K562 (cell line): ENCODE results near the gene PACS2. TPM values are rescaled to one million over a fixed set of nuclear protein-coding genes. Genes with fewer than 3 reads are reported as not detected.

Experiments used
- ATAC-seq: fragments of 200-7000 bp; cut with Tn5 transposase; 3 replicates; pipeline ENCODE4 v1.9.1; 2020; ENCODE audit warnings: moderate library complexity
- BruUV-seq: library from RNA; stranded (reverse); fragments of 400-500 nt; replicated peaks from 2 replicates; lab custom pipeline; 2021; lab: Mats Ljungman, UMichigan
- CTCF ChIA-PET: fragments of 300-600 bp; formaldehyde crosslinking; extraction: SDS; loops from one replicate; lab custom pipeline; 2021; ENCODE audit warnings: low intra/inter-chr PET ratio; lab: Yijun Ruan, JAX
- POLR2A ChIA-PET: fragments of 300-600, 350-650 bp; sonication (Branson Sonifier 250); formaldehyde crosslinking; extraction: SDS; loops from one replicate; lab custom pipeline; 2021; ENCODE audit warnings: antibody characterized with exemption, inconsistent platforms; lab: Yijun Ruan, JAX
- DNase-seq, 4 experiments: peaks; one replicate each; pipeline versions ENCODE4 v3.0.0 to v3.0.0-alpha.2; 2011 to 2018; ENCODE audit warnings: low spot score in 3 of 4, mixed read lengths in 3 of 4; ENCODE audit errors: extremely low read depth in 1 of 4
- FAIRE-seq: peaks from 2 replicates; lab custom pipeline; 2011; peaks lifted over from hg19 to GRCh38; lab: Jason Lieb, UNC
- H2AFZ ChIP-seq: 2 replicates; pipeline ENCODE4 v1.6.0; 2011; ENCODE audit warnings: low read depth, low read length, control low read depth, inconsistent platforms
- H3K27ac ChIP-seq: fragments of 200-600 bp; 3 replicates; pipeline ENCODE4 v1.8.0; 2011; ENCODE audit warnings: low read depth, mild to moderate bottlenecking, control low read depth, inconsistent platforms, low read length, moderate library complexity, mixed read lengths; ENCODE audit errors: extremely low read depth
- H3K27me3 ChIP-seq, 2 experiments: fragments of 300-600 bp in 1 of 2; 2 replicates in 1 of 2; 3 replicates in 1 of 2; pipeline versions ENCODE4 v1.6.0 to v1.8.0; 2011; ENCODE audit warnings: inconsistent platforms in 2 of 2, low read length in 2 of 2, mild to moderate bottlenecking in 1 of 2, mixed read lengths in 1 of 2, moderate library complexity in 1 of 2; ENCODE audit not compliant: control insufficient read depth in 2 of 2, insufficient read depth in 2 of 2
- H3K36me3 ChIP-seq: fragments of 300-600 bp; 3 replicates; pipeline ENCODE4 v1.8.0; 2011; ENCODE audit warnings: mild to moderate bottlenecking, low read length, inconsistent platforms; ENCODE audit not compliant: control insufficient read depth, insufficient read depth
- H3K4me1 ChIP-seq, 2 experiments: fragments of 200-600 bp in 1 of 2; replicated peaks in 1 of 2; 2 replicates in 1 of 2; 3 replicates in 1 of 2; pipeline versions ENCODE4 v1.5.1 to v1.8.0; 2011; ENCODE audit warnings: inconsistent platforms in 2 of 2, low read length in 2 of 2, mild to moderate bottlenecking in 1 of 2, mixed read lengths in 1 of 2, moderate library complexity in 1 of 2; ENCODE audit not compliant: control insufficient read depth in 2 of 2, insufficient read depth in 2 of 2
- H3K4me2 ChIP-seq: 2 replicates; pipeline ENCODE4 v1.6.1; 2011; ENCODE audit warnings: low read length, control low read depth, inconsistent platforms, mixed read lengths; ENCODE audit not compliant: insufficient read depth
- H3K4me3 ChIP-seq: fragments of 200-600 bp; sonication (generic), shearing (Covaris generic); 2 replicates; pipeline ENCODE4 v1.5.1; 2016; ENCODE audit warnings: control low read depth, inconsistent platforms
- H3K79me2 ChIP-seq: fragments of 200-600 bp; 3 replicates; pipeline ENCODE4 v1.8.0; 2011; ENCODE audit warnings: low read length, inconsistent platforms; ENCODE audit not compliant: control insufficient read depth, insufficient read depth
- H3K9ac ChIP-seq, 2 experiments: 2 replicates each; pipeline versions ENCODE4 v1.6.0 to v1.6.1; 2011; ENCODE audit warnings: low read depth in 2 of 2, low read length in 2 of 2, control low read depth in 1 of 2, inconsistent platforms in 1 of 2, mild to moderate bottlenecking in 1 of 2, mixed read lengths in 1 of 2; ENCODE audit not compliant: insufficient read depth in 1 of 2
- H3K9me1 ChIP-seq: one replicate; pipeline ENCODE4 v1.6.0; 2011; ENCODE audit warnings: inconsistent platforms, mild to moderate bottlenecking, low read length, moderate library complexity; ENCODE audit not compliant: control insufficient read depth, insufficient read depth
- H3K9me3 ChIP-seq: replicated peaks from 2 replicates; pipeline ENCODE4 v1.5.1; 2011; ENCODE audit warnings: low read depth, low read length, inconsistent platforms; ENCODE audit not compliant: control insufficient read depth, insufficient read depth
- H4K20me1 ChIP-seq: replicated peaks from 2 replicates; pipeline ENCODE4 v1.6.1; 2011; ENCODE audit warnings: low read length, inconsistent platforms, mixed read lengths; ENCODE audit not compliant: control insufficient read depth, insufficient read depth
- CLOCK ChIP-seq: fragments of 250-450 bp; sonication (Bioruptor Pico); IDR thresholded peaks from 2 replicates; pipeline ENCODE4 v1.4.0; 2020; ENCODE audit warnings: mild to moderate bottlenecking, moderate library complexity, borderline replicate concordance
- FOXP4 ChIP-seq: sonication (generic); formaldehyde crosslinking; IDR thresholded peaks from 2 replicates; pipeline ENCODE4 v1.8.0; 2022; ENCODE audit warnings: mild to moderate bottlenecking, missing genetic modification reagents, borderline replicate concordance
- KAT2B ChIP-seq: IDR thresholded peaks from one replicate; pipeline ENCODE4 v1.6.1; 2012; ENCODE audit warnings: low read depth, mild to moderate bottlenecking, control low read depth, inconsistent platforms, low read length, moderate library complexity
- KLF10 ChIP-seq: fragments of 250-450 bp; sonication (Bioruptor Pico); IDR thresholded peaks from 2 replicates; pipeline ENCODE4 v1.6.1; 2021; ENCODE audit warnings: matching md5 sums
- MCM5 ChIP-seq: fragments of 450-650 bp; IDR thresholded peaks from 2 replicates; pipeline ENCODE4 v1.6.1; 2016; ENCODE audit warnings: low read depth
- MYBL2 ChIP-seq, 2 experiments: fragments of 450-650 bp in 1 of 2; sonication (generic) in 1 of 2; formaldehyde crosslinking in 1 of 2; IDR thresholded peaks; 2 replicates each; pipeline versions ENCODE4 v1.6.1 to v1.8.1; 2017 to 2022; ENCODE audit warnings: borderline replicate concordance in 1 of 2, inconsistent platforms in 1 of 2, low read depth in 1 of 2, mild to moderate bottlenecking in 1 of 2, missing genetic modification reagents in 1 of 2, moderate library complexity in 1 of 2
- NCOA2 ChIP-seq, 2 experiments: fragments of 450-650 bp; IDR thresholded peaks; 2 replicates each; pipeline ENCODE4 v1.6.1; 2018; ENCODE audit warnings: mild to moderate bottlenecking in 2 of 2, moderate library complexity in 1 of 2; ENCODE audit not compliant: partially characterized antibody in 2 of 2
- NFIX ChIP-seq: fragments of 250-450 bp; sonication (Bioruptor Pico); IDR thresholded peaks from 2 replicates; pipeline ENCODE4 v1.4.0; 2020; ENCODE audit warnings: low read depth, mild to moderate bottlenecking, moderate library complexity
- PRMT5 ChIP-seq: sonication (generic); formaldehyde crosslinking; IDR thresholded peaks from 2 replicates; pipeline ENCODE4 v1.5.0; 2020; ENCODE audit warnings: missing genetic modification reagents
- SLC30A9 ChIP-seq: fragments of 250-450 bp; sonication (Bioruptor Pico); IDR thresholded peaks from 2 replicates; pipeline ENCODE4 v1.8.0; 2022; ENCODE audit warnings: mild to moderate bottlenecking, moderate library complexity
- SMARCA4 ChIP-seq: fragments of 450-650 bp; IDR thresholded peaks from 2 replicates; pipeline ENCODE4 v1.6.1; 2016
- SREBF2 ChIP-seq: sonication (generic); formaldehyde crosslinking; IDR thresholded peaks from 2 replicates; pipeline ENCODE4 v1.4.0; 2020; ENCODE audit warnings: mild to moderate bottlenecking, missing genetic modification reagents
- SRF ChIP-seq, 2 experiments: fragments of 250-450, 450-650 bp in 1 of 2; sonication (Bioruptor Pico) in 1 of 2; sonication (generic) in 1 of 2; formaldehyde crosslinking; IDR thresholded peaks; 2 replicates each; pipeline versions ENCODE4 v1.5.0 to v1.5.1; 2020 to 2022; ENCODE audit warnings: mild to moderate bottlenecking in 1 of 2, missing genetic modification reagents in 1 of 2
- ZNF121 ChIP-seq: sonication (generic); formaldehyde crosslinking; conservative IDR thresholded peaks from 2 replicates; pipeline ENCODE4 v1.8.0; 2022; ENCODE audit warnings: missing genetic modification reagents
- ZNF224 ChIP-seq: sonication (generic); formaldehyde crosslinking; IDR thresholded peaks from 2 replicates; pipeline ENCODE4 v1.8.0; 2022; ENCODE audit warnings: mild to moderate bottlenecking, missing genetic modification reagents
- ZNF740 ChIP-seq, 3 experiments: fragments of 200-800 bp in 1 of 3; sonication (Bioruptor generic) in 1 of 3; sonication (generic) in 1 of 3; formaldehyde crosslinking in 1 of 3; IDR thresholded peaks; 2 replicates each; pipeline versions ENCODE4 v1.6.1 to v1.8.0; 2016 to 2022; ENCODE audit warnings: mild to moderate bottlenecking in 2 of 3, missing compliant biosample characterization in 2 of 3, missing genetic modification characterization in 2 of 3, missing genetic modification reagents in 1 of 3
- whole genome bisulfite sequencing: fragments of 100-300 bp; shearing (Covaris generic); methylation state at CpG from one replicate; pipeline ENCODE4 v1.1.6; 2016; ENCODE audit warnings: low coverage, mixed read lengths; ENCODE audit not compliant: insufficient coverage; ENCODE audit errors: missing lambda C conversion rate; 5-methylcytosine and 5-hydroxymethylcytosine counted together
- in situ Hi-C: fragments of 300-500 bp; cut with MboI; formaldehyde crosslinking; loops from 4 replicates; pipeline ENCODE4 v1.15.0; 2018; ENCODE audit warnings: inconsistent platforms, mixed read lengths
- intact Hi-C: fragments of 100-400 bp; cut with micrococcal nuclease; formaldehyde crosslinking; loops from 2 replicates; pipeline ENCODE4 v1.14.2; 2022
- polyA plus RNA-seq, 8 experiments: library from polyadenylated mRNA; depleted of rRNA in 4 of 8; stranded (reverse) in 5 of 8; unstranded in 3 of 8; fragments of >200 nt; fragmentation: Nextera tagmentation in 2 of 8; fragmentation: Illumina TruSeq in 1 of 8; extraction: Ambion mirVana in 2 of 8; extraction: Trizol in 1 of 8; gene quantifications; 2 replicates each; pipeline versions ENCODE4 v1.2.1 to v1.2.3, GENCODE V29; 2011 to 2014; ENCODE audit warnings: inconsistent platforms in 1 of 8, missing spikeins in 1 of 8
- total RNA-seq, 7 experiments: library from RNA; depleted of rRNA in 6 of 7; stranded (reverse); fragments of >200 nt in 6 of 7; fragmentation: Illumina TruSeq in 2 of 7; extraction: Trizol in 2 of 7; gene quantifications; 2 replicates each; pipeline versions ENCODE4 v1.2.1 to v1.2.3, GENCODE V29; 2011 to 2021; ENCODE audit warnings: low replicate concordance in 1 of 7

The PACS2 gene
- total and polyA plus RNA-seq, 9 of the 15 experiments (the other 6 are each of a cell fraction or from before 2014, with no cell fraction given), result 0.11 to 20.8 (median 9.9) TPM

GRCh38 chr14:105269405-105269804 lies 45.1 kb upstream of the PACS2 start:
- ChIA-PET CTCF (no interaction called here), POLR2A (no interaction called here)
- Histone ChIP-seq H3K4me2 (no peak overlapping the region), H3K36me3 (no peaks in the 10 kb centered on the region), H3K9me1 (no peaks in the 10 kb centered on the region), H3K9ac (no peak overlapping the region), H3K9me3 (no peaks in the 10 kb centered on the region), H3K4me3 (no peak overlapping the region), H3K27ac (no peak overlapping the region), H2AFZ (no peak overlapping the region), H4K20me1 (no peaks in the 10 kb centered on the region), H3K4me1 (peaks cover 0 to 7% of the 10 kb centered on the region in 2 experiments; a peak in 2 of 5 replicates), H3K27me3 (no peaks in the 10 kb centered on the region), H3K79me2 (no peaks in the 10 kb centered on the region; the same call in 2 of the 3 replicates)
- WGBS, result 88% methylated on average over 8 of the region's 11 CpGs
- BruUV-seq, result no TSS peak
- ATAC-seq (no peak), DNase-seq (no peak), FAIRE-seq (no peak)
- TF ChIP-seq NCOA2 (IDR thresholded peaks at IDR 0.05; ENCODE audit: partially characterized antibody in 2 of 2), result no peak
- TF ChIP-seq ZNF224 (CRISPR knock-in tag), result no peak
- no peak for TF ChIP-seq SRF (CRISPR knock-in tag; IDR thresholded peaks at IDR 0.05)
- TF ChIP-seq ZNF121 (CRISPR knock-in tag), result no peak
- TF ChIP-seq PRMT5 (CRISPR knock-in tag), result no peak
- no peak for TF ChIP-seq ZNF740 (CRISPR knock-in tag; IDR thresholded peaks at IDR 0.05)
- TF ChIP-seq ZNF740 (tag; IDR thresholded peaks at IDR 0.05), result no peak
- TF ChIP-seq MCM5, result no peak
- no peak for TF ChIP-seq CLOCK (CRISPR knock-in tag)
- TF ChIP-seq SLC30A9 (CRISPR knock-in tag), result no peak
- TF ChIP-seq KLF10 (CRISPR knock-in tag), result no peak
- TF ChIP-seq NFIX (CRISPR knock-in tag), result no peak
- TF ChIP-seq MYBL2 (IDR thresholded peaks at IDR 0.05; ENCODE audit: low read depth), result no peak
- TF ChIP-seq MYBL2 (CRISPR knock-in tag; IDR thresholded peaks at IDR 0.05; ENCODE audit: borderline replicate concordance), result no peak
- no peak for TF ChIP-seq KAT2B
- TF ChIP-seq SMARCA4, result no peak
- TF ChIP-seq SREBF2 (CRISPR knock-in tag), result no peak
- TF ChIP-seq FOXP4 (CRISPR knock-in tag), result no peak
- intact Hi-C loops, result no loop called here
- in situ Hi-C loops, result loop anchor here (5.0 to 10.0 kb wide), 2 partner anchors 67 to 75 kb away; no protein-coding TSS in a partner anchor
